COLO668 (cell line): ENCODE results near the gene ZNF106.

Experiments
- DNase-seq: peaks from one replicate; lab custom pipeline; 2025; ENCODE audit not compliant: unreplicated experiment; lab: John Stamatoyannopoulos, UW

Gene ZNF106

DNA sequence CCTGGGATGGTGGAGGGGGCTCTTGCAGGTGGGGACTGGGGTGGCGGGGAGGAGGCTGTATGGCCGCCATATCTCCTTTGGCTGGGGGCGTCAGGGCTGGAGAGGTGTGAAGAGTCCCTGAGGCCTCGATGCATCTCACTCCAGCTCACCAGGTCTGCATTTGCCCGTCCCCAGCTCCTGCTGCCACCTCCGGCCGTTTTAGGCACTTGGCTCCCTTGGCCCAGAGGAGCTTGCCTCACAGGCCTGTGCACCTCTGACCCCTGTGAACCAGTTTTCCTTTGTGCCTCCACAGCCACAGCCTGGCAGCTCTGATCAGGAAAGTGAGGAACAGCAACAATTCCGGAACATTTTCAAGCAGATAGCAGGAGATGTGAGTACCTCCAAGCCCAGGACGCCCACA is 81.9 kb downstream of the ZNF106 start:
- DNase-seq, result no peak

DNA sequence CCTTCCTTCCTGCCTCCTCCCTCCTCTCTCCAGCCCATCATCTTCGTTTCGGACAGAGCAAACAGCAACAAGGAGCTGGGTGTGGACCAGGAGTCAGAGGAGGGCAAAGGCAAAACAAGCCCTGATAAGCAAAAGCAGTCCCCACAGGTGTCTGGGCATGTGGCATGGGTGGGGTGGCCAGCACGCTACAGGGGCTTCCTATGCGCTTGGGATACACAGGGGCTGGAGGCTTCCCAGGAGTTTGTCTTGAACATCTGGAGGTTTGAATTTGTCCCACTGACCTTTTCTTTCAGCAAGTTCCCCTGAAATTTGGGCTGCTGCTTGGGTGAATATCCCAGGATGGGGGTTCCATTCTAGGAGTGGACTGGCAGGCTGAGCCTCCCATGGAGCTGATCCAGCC is 82.8 kb downstream of the ZNF106 start:
- DNase-seq, result no peak

GRCh38 chr15:42405863-42406482 is 85.0 kb downstream of the ZNF106 start:
- DNase-seq, result no peak

GRCh38 chr15:42404461-42405235 is 86.3 kb downstream of the ZNF106 start:
- DNase-seq, result no peak

DNA sequence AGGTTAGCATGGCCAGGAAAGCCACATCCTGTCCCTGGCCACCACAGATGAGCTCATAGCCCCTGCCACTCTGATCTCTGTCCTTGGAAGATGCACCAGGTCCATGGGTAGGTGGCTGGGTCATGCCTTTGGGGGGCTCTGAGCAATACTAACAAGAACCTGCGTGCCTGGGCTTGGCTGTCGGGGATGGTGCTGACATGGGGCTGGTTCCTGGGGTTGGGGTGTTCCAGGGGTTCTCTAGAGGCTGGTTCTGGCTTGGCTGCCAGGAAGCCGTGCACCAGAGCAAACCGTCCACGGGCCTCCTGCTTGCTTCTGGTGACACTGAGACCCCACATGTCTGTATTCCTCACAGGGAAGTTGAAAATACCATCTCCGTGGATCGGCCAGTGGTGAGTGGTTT is 87.6 kb downstream of the ZNF106 start:
- DNase-seq, result no peak

GRCh38 chr15:42402455-42403205 is 88.3 kb downstream of the ZNF106 start:
- DNase-seq, result no peak

- no peak for DNase-seq
These were observed 89.1 kb downstream of the ZNF106 start for GRCh38 chr15:42401544-42402454.

- DNase-seq, result no peak
These were observed 95.1 kb downstream of the ZNF106 start for GRCh38 chr15:42395838-42396237.

- DNase-seq, result no peak
These were observed 96.8 kb downstream of the ZNF106 start for GRCh38 chr15:42394106-42394505.

- no peak for DNase-seq
These were observed 98.5 kb downstream of the ZNF106 start for GRCh38 chr15:42392309-42393024.

GRCh38 chr15:42387603-42388002 is 103.3 kb downstream of the ZNF106 start:
- DNase-seq, result no peak

DNA sequence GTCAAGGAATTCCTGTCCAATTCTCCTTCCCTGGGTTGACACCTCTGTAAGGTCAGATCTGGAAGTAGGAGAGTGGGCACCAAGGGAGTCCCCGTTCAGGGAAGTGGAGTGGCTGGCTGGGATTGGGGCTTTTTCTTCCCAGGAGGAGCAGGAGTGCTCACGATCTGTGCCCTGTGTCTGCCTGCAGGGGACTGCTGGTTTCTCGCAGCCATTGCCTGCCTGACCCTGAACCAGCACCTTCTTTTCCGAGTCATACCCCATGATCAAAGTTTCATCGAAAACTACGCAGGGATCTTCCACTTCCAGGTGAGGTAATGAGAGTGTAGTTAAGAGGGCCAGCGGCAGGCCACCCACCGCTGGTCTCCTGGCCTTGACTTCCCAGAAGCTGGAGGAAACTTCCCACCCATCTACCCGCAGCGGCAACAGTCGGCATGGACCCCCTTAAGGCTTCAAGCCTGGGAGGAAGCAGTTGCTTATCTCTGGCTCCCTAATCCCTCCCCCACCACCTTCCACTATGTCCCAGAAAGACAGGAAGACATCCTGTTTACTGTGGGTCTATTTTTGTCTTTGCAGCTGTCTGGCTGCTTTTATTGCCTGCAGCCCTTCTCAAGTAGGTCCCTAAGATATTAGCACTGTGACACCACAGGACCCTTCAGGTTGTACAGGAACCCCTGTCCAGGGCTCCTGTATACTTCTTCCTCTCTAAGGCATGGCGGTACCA is 104.8 kb downstream of the ZNF106 start:
- DNase-seq, result no peak

GRCh38 chr15:42385206-42385979 is 105.5 kb downstream of the ZNF106 start:
- DNase-seq, result peak; percentile 11

DNA sequence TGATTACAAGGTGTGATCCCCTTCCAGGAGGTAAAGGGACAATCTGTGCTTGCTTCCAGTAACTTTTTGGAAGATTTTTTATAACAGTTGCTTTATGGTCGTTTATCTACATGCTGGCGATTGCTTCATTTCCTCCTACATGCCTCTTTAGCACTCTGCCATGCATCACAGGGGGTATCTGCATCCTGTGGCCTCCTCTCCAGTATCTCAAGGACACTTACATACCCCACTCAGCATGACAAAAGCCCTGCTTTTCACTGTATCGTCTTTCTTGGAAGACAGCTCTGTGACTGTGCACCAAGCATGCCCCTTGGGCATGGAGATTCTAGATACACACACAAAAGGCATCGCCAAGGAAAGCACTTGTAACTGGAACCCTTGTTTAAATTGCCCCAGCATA is 106.3 kb downstream of the ZNF106 start:
- DNase-seq, result no peak

DNA sequence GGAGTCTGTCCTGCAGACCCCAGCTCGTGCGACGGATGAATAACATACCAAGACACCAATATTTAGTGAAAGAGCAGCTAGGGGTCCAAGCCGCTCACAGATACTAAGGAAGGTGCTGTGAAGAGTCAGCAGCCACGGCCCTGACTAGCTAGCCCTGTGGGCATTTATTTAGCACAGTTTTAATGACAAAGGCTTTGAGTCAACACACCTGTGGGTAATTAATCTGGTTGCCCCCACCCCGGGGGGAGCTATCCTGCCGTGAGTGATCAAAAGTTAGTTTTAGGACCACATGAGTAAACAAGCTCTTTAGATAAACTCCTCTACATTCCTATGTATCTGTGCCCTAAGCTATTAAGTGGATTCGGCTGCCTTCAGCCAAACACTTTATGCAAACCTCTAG is 112.9 kb downstream of the ZNF106 start:
- no peak for DNase-seq

- DNase-seq, result no peak
These were observed 115.0 kb downstream of the ZNF106 start for GRCh38 chr15:42375941-42376340.

DNA sequence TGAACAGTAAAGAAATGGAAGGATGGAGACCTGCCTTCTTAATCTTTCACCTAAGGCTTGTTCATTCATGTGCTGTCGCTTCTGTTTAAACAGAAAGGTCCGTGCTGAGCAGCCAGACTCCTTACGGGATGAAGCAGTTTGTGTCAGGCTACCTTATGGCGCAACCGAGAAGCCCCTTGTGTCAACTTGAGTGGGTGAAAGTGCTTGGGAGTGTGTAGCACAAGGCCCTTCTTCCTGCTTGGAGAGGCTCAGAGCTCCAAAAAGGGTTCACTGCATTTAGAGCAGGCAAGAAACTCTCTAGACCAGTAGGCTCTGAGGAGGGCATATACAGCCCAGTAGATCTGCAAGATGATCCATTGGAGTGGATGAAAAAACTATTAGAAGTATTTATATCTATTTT is 115.7 kb downstream of the ZNF106 start:
- no peak for DNase-seq

GRCh38 chr15:42374810-42375209 is 116.1 kb downstream of the ZNF106 start:
- no peak for DNase-seq

DNA sequence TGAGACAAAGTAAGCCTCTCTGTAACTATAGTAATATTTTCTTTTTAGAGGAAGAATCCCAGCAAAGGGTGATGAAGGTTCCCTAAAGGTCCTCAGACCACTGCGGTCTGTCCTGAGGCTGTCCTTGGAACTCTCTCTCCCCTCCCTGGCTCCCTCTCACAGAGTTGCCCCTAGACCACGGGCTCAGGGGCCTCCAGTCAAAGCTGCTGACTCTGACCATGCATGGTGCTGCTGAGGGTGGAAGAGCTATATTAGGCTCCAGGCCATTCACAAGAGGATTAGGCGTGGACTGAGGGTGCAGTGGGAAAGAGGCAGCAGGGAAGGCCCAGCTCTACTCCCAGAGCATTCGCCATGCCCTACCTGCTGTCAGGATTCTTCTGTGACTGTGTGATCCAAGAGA is 117.0 kb downstream of the ZNF106 start:
- DNase-seq, result no peak
